Measurements from ENCODE around the gene FECH. TPM values are rescaled to one million over a fixed set of nuclear protein-coding genes. Genes with fewer than 3 reads are reported as not detected.

The FECH gene, protein sequence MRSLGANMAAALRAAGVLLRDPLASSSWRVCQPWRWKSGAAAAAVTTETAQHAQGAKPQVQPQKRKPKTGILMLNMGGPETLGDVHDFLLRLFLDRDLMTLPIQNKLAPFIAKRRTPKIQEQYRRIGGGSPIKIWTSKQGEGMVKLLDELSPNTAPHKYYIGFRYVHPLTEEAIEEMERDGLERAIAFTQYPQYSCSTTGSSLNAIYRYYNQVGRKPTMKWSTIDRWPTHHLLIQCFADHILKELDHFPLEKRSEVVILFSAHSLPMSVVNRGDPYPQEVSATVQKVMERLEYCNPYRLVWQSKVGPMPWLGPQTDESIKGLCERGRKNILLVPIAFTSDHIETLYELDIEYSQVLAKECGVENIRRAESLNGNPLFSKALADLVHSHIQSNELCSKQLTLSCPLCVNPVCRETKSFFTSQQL
- 16.6 to 21.8 TPM (median 19.6 TPM) in 3 replicates for total RNA-seq (2021)
- Bru-seq, nascent RNA = percentile 59 among the genes with signal in this experiment
- long read RNA-seq, experiment 1, transcript FECH-201 (11 exons, 3,853 nt) = major isoform, 71 of 95 reads
- long read RNA-seq, experiment 1, transcript FECH-202 (11 exons, 2,526 nt) = minor isoform, 7 of 95 reads
- long read RNA-seq, experiment 1, partial matches to known transcripts = 4 of 95 reads
- long read RNA-seq, experiment 1, other reads (novel, unspliced or antisense) = 10 of 95 reads
- long read RNA-seq, experiment 2, transcript FECH-201 (11 exons, 3,853 nt) = major isoform, 11 of 27 reads
- long read RNA-seq, experiment 2, partial matches to known transcripts = 11 of 27 reads
- long read RNA-seq, experiment 2, other reads (novel, unspliced or antisense) = 2 of 27 reads
- long read RNA-seq, experiment 3, partial matches to known transcripts = 0 of 4 reads
- long read RNA-seq, experiment 3, other reads (novel, unspliced or antisense) = 3 of 4 reads

DNA sequence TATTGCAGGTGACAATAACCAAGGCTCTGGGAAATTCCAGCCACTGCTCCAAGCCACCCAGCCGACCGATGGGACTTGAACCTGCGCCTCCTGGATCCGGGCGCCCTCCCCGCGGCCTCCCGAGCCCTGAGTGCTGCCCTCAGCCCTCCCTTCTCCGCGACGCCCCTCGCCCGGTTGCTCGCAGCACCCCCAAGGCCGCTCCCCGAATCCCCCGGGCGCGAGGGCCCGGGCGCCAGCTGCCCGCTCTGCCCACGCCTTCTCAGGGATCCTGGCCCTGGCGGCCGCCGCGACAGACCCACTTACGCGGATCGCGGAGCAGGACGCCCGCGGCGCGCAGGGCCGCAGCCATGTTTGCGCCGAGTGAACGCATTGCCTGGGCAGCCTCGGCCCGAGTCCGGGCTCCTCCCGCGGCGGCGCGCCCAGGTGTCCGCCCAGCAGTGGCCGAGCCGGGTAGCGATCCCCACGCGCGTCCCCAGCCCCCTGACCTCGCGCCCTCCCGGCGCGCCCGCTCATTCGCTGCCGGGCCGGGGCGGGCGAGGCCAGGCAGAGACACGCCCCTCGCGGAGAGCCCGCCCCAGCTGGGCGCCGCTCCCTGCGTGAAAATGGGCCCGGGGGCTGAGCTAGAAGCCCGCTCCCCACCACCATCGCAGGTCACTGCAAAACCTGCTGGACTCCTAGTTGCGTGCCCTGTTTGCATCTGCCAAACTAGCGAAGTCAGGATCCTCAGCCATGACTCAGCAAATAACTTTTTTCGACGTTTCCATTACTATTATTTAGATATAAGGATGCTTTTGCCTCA lies at the start of gene FECH:
TSS of gene FECH (minus strand) at position 452 of the 799 bp plus-strand sequence. CDS start at position 370, 82 bp downstream.
- peak within 1 kb of the TSS; percentile 82 for H3K4me3 Mint-ChIP-seq
- H3K27me3 Mint-ChIP-seq (ENCODE audit: low read depth) = no peaks in the 10 kb centered on the region
- peak within 1 kb of the TSS; percentile 82; the same call in 1 of the 2 replicates for H3K27ac Mint-ChIP-seq
- ChIA-PET POLR2A (no interaction called here), CTCF (no interaction called here)
- H3K9me3 Mint-ChIP-seq = no peaks in the 10 kb centered on the region
- peak; percentile 40 for DNase-seq (ENCODE audit: low spot score)
- H3K4me1 Mint-ChIP-seq = peaks cover 22% of the 10 kb centered on the region
- ATAC-seq = peak; percentile 64
- no peaks in the 10 kb centered on the region for H3K36me3 Mint-ChIP-seq
- TF ChIP-seq, protein P1, sequence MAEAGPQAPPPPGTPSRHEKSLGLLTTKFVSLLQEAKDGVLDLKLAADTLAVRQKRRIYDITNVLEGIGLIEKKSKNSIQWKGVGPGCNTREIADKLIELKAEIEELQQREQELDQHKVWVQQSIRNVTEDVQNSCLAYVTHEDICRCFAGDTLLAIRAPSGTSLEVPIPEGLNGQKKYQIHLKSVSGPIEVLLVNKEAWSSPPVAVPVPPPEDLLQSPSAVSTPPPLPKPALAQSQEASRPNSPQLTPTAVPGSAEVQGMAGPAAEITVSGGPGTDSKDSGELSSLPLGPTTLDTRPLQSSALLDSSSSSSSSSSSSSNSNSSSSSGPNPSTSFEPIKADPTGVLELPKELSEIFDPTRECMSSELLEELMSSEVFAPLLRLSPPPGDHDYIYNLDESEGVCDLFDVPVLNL (CRISPR knock-in tag; IDR thresholded peaks at IDR 0.05; ENCODE audit: borderline replicate concordance, low read depth) = no peak
- TF ChIP-seq GTF2I (CRISPR knock-in tag; conservative IDR thresholded peaks at IDR 0.05) = no peak
- TF ChIP-seq ESRRA (CRISPR knock-in tag; IDR thresholded peaks at IDR 0.05; ENCODE audit: borderline replicate concordance) = no peak
- 0 out of 2 replicates have a peak, but pooled peaks have one; percentile 45 for TF ChIP-seq CBFB (CRISPR knock-in tag; IDR thresholded peaks at IDR 0.05; ENCODE audit: low read depth)
- TF ChIP-seq NFE2L1 (CRISPR knock-in tag; IDR thresholded peaks at IDR 0.05) = peak; percentile 95
- TF ChIP-seq, protein P2, sequence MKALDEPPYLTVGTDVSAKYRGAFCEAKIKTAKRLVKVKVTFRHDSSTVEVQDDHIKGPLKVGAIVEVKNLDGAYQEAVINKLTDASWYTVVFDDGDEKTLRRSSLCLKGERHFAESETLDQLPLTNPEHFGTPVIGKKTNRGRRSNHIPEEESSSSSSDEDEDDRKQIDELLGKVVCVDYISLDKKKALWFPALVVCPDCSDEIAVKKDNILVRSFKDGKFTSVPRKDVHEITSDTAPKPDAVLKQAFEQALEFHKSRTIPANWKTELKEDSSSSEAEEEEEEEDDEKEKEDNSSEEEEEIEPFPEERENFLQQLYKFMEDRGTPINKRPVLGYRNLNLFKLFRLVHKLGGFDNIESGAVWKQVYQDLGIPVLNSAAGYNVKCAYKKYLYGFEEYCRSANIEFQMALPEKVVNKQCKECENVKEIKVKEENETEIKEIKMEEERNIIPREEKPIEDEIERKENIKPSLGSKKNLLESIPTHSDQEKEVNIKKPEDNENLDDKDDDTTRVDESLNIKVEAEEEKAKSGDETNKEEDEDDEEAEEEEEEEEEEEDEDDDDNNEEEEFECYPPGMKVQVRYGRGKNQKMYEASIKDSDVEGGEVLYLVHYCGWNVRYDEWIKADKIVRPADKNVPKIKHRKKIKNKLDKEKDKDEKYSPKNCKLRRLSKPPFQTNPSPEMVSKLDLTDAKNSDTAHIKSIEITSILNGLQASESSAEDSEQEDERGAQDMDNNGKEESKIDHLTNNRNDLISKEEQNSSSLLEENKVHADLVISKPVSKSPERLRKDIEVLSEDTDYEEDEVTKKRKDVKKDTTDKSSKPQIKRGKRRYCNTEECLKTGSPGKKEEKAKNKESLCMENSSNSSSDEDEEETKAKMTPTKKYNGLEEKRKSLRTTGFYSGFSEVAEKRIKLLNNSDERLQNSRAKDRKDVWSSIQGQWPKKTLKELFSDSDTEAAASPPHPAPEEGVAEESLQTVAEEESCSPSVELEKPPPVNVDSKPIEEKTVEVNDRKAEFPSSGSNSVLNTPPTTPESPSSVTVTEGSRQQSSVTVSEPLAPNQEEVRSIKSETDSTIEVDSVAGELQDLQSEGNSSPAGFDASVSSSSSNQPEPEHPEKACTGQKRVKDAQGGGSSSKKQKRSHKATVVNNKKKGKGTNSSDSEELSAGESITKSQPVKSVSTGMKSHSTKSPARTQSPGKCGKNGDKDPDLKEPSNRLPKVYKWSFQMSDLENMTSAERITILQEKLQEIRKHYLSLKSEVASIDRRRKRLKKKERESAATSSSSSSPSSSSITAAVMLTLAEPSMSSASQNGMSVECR (CRISPR knock-in tag; IDR thresholded peaks at IDR 0.05; ENCODE audit: borderline replicate concordance) = 0 out of 2 replicates have a peak, but pooled peaks have one; percentile 19
- TF ChIP-seq, protein P3, sequence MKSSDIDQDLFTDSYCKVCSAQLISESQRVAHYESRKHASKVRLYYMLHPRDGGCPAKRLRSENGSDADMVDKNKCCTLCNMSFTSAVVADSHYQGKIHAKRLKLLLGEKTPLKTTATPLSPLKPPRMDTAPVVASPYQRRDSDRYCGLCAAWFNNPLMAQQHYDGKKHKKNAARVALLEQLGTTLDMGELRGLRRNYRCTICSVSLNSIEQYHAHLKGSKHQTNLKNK (CRISPR knock-in tag; IDR thresholded peaks at IDR 0.05) = no peak
- TF ChIP-seq FOXP1 (CRISPR knock-in tag; IDR thresholded peaks at IDR 0.05; ENCODE audit: borderline replicate concordance) = peak; percentile 81; the same call in 1 of the 2 replicates
- peak; percentile 68 for TF ChIP-seq ZNF423 (CRISPR knock-in tag; IDR thresholded peaks at IDR 0.05)
- TF ChIP-seq, protein P4, sequence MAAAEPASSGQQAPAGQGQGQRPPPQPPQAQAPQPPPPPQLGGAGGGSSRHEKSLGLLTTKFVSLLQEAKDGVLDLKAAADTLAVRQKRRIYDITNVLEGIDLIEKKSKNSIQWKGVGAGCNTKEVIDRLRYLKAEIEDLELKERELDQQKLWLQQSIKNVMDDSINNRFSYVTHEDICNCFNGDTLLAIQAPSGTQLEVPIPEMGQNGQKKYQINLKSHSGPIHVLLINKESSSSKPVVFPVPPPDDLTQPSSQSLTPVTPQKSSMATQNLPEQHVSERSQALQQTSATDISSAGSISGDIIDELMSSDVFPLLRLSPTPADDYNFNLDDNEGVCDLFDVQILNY (CRISPR knock-in tag; IDR thresholded peaks at IDR 0.05) = peak; percentile 53; the same call in 1 of the 2 replicates
- peak; percentile 52; the same call in 1 of the 2 replicates for TF ChIP-seq SP1 (CRISPR knock-in tag; conservative IDR thresholded peaks at IDR 0.05)
- no peak for TF ChIP-seq PRRX2 (CRISPR knock-in tag; IDR thresholded peaks at IDR 0.05)
- TF ChIP-seq, protein P5, sequence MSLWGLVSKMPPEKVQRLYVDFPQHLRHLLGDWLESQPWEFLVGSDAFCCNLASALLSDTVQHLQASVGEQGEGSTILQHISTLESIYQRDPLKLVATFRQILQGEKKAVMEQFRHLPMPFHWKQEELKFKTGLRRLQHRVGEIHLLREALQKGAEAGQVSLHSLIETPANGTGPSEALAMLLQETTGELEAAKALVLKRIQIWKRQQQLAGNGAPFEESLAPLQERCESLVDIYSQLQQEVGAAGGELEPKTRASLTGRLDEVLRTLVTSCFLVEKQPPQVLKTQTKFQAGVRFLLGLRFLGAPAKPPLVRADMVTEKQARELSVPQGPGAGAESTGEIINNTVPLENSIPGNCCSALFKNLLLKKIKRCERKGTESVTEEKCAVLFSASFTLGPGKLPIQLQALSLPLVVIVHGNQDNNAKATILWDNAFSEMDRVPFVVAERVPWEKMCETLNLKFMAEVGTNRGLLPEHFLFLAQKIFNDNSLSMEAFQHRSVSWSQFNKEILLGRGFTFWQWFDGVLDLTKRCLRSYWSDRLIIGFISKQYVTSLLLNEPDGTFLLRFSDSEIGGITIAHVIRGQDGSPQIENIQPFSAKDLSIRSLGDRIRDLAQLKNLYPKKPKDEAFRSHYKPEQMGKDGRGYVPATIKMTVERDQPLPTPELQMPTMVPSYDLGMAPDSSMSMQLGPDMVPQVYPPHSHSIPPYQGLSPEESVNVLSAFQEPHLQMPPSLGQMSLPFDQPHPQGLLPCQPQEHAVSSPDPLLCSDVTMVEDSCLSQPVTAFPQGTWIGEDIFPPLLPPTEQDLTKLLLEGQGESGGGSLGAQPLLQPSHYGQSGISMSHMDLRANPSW (CRISPR knock-in tag; conservative IDR thresholded peaks at IDR 0.05; ENCODE audit: low read depth) = no peak
- TF ChIP-seq, protein P6, sequence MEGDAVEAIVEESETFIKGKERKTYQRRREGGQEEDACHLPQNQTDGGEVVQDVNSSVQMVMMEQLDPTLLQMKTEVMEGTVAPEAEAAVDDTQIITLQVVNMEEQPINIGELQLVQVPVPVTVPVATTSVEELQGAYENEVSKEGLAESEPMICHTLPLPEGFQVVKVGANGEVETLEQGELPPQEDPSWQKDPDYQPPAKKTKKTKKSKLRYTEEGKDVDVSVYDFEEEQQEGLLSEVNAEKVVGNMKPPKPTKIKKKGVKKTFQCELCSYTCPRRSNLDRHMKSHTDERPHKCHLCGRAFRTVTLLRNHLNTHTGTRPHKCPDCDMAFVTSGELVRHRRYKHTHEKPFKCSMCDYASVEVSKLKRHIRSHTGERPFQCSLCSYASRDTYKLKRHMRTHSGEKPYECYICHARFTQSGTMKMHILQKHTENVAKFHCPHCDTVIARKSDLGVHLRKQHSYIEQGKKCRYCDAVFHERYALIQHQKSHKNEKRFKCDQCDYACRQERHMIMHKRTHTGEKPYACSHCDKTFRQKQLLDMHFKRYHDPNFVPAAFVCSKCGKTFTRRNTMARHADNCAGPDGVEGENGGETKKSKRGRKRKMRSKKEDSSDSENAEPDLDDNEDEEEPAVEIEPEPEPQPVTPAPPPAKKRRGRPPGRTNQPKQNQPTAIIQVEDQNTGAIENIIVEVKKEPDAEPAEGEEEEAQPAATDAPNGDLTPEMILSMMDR (IDR thresholded peaks at IDR 0.05) = no peak
- TF ChIP-seq ZNF416 (CRISPR knock-in tag; IDR thresholded peaks at IDR 0.05) = peak; percentile 91
- TF ChIP-seq, protein P7, sequence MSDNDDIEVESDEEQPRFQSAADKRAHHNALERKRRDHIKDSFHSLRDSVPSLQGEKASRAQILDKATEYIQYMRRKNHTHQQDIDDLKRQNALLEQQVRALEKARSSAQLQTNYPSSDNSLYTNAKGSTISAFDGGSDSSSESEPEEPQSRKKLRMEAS (CRISPR knock-in tag; IDR thresholded peaks at IDR 0.05) = peak; percentile 55
- TF ChIP-seq IRF2 (CRISPR knock-in tag; IDR thresholded peaks at IDR 0.05; ENCODE audit: borderline replicate concordance, low read depth) = no peak
- TF ChIP-seq, protein P8, sequence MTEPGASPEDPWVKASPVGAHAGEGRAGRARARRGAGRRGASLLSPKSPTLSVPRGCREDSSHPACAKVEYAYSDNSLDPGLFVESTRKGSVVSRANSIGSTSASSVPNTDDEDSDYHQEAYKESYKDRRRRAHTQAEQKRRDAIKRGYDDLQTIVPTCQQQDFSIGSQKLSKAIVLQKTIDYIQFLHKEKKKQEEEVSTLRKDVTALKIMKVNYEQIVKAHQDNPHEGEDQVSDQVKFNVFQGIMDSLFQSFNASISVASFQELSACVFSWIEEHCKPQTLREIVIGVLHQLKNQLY (CRISPR knock-in tag; IDR thresholded peaks at IDR 0.05) = 0 out of 2 replicates have a peak, but pooled peaks have one; percentile 27
- TF ChIP-seq CREM (CRISPR knock-in tag; IDR thresholded peaks at IDR 0.05) = 0 out of 2 replicates have a peak, but pooled peaks have one; percentile 33
- 0 out of 2 replicates have a peak, but pooled peaks have one; percentile 41 for TF ChIP-seq SMAD3 (CRISPR knock-in tag; IDR thresholded peaks at IDR 0.05; ENCODE audit: borderline replicate concordance)
